ENCODE measurements around the gene EGFLAM.

DNA sequence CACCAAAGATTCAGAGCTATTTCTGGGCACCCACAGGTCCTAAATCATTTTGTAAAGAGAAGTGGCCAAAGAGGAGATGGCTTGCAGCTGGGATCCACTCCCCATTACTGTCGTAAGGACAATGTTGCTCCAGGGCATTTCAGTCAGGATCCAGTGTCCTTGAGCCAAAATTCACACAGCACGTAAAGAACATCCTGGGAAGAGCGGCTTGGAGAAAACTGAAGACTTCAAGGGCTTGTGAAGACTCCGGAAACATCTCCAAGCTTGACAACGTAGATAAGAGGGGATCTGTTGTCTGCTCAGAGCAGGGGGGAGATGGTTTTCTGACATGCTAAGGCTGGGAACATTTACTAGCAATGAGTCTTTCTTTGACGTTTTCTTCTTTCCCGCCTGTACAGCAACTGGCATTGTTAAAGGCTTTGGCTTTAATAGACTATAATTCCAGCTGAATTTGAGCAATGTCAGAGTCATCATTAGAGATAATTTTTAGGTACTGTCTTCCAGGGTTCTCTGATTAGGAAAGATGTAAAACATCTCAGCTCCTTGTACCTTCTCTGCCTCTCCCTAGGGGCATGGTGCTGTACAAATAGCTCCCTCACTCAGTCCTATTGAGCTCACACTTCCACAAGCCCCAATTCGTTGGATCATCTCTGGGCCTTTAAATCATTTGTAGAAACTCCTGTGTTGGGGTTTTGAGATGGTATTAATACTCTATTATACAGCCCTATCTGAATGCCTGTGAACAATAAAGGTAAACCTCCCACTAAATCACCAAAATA lies 39.7 kb downstream of the EGFLAM start:
- TF ChIP-seq, protein P1, sequence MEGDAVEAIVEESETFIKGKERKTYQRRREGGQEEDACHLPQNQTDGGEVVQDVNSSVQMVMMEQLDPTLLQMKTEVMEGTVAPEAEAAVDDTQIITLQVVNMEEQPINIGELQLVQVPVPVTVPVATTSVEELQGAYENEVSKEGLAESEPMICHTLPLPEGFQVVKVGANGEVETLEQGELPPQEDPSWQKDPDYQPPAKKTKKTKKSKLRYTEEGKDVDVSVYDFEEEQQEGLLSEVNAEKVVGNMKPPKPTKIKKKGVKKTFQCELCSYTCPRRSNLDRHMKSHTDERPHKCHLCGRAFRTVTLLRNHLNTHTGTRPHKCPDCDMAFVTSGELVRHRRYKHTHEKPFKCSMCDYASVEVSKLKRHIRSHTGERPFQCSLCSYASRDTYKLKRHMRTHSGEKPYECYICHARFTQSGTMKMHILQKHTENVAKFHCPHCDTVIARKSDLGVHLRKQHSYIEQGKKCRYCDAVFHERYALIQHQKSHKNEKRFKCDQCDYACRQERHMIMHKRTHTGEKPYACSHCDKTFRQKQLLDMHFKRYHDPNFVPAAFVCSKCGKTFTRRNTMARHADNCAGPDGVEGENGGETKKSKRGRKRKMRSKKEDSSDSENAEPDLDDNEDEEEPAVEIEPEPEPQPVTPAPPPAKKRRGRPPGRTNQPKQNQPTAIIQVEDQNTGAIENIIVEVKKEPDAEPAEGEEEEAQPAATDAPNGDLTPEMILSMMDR (IDR thresholded peaks at IDR 0.05; ENCODE audit: low read length) = no peak
- TF ChIP-seq EZH2 (IDR thresholded peaks at IDR 0.05; ENCODE audit: borderline replicate concordance, low read length) = no peak

Measured in OCI-LY1 (cell line).